GM21367 (cell line): ENCODE data around the gene MEG3.

Experiments used
- ATAC-seq: cut with Tn5 transposase; IDR thresholded peaks from one replicate; pipeline ENCODE4 v1.9.1; 2021; ENCODE audit not compliant: unreplicated experiment

MEG3 gene

GRCh38 chr14:100828031-100828769 lies 2.3 kb downstream of the MEG3 start:
- no peak for ATAC-seq

GRCh38 chr14:100830681-100831080 lies 4.8 kb downstream of the MEG3 start:
- ATAC-seq: no peak

DNA sequence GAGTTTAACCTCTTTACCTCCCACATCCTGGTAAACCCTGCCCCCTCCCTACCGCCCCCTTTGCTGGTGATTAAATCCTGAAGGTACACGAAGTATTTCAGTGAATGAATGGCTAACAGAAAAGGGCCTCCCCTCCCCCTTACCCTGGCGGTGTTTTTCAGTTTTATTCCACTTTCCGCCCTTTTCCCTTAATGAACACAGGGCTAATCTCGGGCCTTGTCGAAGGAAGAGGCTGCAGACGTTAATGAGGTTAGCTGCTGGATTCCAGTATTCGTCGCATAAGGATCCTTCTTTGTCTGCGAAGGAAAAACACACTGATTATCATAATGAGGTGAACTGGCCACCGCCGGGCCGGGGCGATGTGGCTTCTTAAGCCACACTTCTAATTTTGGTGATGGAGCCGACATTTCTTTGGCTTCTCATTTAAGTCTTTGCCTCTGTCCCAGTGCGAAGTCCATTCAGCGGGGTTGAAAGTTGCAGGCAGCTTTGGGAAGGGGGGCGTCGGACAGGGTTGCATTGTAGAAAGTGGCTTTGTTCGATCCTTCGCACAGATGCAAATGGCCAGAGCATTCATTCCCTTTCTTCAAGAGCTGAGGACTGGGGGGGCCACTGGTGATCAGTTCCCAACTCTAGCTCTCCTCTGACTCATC lies 6.5 kb downstream of the MEG3 start:
- ATAC-seq: no peak

GRCh38 chr14:100834082-100834793 lies 8.3 kb downstream of the MEG3 start:
- no peak for ATAC-seq

GRCh38 chr14:100834794-100835547 lies 9.1 kb downstream of the MEG3 start:
- no peak for ATAC-seq

GRCh38 chr14:100835548-100836310 lies 9.8 kb downstream of the MEG3 start:
- ATAC-seq: no peak

DNA sequence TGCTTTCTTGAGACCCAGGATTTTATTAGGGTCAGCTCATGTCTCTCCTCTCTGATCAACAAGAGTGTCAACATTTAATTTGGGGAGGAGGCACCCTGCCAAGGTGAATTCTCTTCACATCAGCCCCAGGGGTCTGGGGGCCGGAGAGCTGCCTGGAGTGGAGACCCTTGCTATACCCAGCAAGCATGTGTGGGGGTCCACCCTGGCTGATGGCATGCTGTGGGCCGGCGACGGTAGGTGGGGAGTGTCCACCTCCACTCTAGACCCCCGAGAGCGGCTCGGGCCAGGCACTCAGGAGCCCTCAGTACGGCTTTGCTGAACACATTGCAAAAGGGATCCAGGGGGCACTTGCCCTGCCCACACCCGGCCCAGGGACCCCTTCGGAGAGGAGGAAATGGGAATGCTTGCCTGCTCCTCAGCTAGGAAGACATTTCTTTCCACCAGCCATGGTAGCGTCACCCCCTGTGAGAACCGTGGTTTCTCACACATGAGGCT lies 10.4 kb downstream of the MEG3 start:
- ATAC-seq: no peak

DNA sequence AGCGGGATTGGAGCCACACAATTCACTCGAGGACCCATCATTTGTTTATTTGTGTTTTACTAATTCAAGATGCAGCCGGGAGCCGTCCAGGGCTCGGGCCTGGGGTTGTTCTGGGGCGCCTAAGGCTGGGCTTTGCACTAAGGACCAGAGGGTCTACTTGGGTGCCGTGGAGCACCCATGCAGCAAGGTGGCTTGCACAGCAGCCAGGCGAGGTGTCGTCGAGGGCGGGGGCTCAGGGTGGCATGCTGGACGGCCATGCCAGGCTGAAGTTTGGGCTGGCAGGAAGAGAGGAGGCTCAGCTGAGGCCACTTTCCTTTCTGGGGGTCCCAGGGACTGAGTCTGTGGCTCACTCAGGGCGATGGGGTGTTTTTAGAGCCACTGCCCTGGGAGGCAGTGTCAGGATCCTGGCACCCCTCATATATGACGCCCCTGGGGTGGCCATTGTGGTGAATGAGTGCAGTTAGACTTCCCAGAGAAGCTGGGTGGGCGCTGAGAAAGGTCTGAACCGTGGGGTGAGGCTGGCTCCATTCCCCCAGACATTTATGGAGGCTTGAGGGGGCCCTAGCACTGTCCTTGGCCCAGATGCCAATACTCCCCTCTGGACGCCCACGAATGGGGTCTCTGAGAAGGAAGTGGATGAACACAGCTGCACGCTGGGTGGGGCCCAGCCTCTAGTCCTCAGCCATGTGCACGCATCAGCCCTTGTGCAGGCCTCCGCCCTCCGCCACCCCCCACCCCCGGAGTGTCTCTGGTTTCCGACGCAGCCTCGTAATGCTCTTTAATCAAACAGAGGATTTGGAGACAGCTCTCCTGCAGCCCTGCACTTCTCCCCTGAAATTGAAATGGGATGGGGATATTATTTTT lies 11.3 kb downstream of the MEG3 start:
- no peak for ATAC-seq

DNA sequence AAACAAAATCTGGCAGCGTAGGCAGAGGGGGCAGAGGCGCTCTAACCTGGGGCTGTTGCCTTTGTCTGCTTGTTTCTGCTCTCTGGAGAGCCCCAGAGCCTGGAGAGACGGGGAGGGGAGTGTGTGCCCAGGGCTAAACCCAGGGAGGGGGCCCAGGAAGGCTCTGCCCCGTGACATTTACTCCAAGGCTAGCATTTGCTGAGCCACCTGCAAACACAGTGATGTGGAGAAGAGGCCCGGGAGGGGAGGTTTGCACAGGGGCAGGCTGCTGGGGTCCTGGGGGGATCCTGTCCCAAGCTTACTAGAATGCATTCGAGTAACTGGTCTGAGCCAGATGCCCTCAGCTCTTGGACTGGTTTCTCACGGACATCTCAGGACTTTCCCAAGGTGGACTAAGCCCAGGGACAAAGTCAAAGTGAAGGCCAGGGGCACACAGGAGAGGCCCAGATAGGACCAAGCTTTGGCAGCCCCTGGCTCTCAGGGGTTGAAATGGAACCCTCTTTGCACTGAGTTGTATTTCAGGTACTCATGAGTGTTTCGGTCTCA lies 12.0 kb downstream of the MEG3 start:
- no peak for ATAC-seq

GRCh38 chr14:100838493-100839314 lies 12.8 kb downstream of the MEG3 start:
- ATAC-seq: no peak

DNA sequence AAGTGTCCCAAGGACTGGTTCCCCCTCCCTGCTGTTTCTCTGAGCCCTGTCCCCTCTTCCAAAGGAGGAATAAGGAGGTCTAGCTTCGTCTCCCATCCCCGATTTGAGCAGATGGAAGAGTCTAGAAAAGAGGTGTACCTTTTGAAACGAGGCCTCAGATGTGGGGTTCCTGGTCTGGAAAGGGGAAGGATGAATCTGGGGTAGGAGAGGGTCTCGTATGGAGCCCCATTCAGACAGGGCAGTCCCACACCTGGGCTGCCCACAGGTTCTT lies 13.3 kb downstream of the MEG3 start:
- no peak for ATAC-seq

GRCh38 chr14:100839681-100840111 lies 13.8 kb downstream of the MEG3 start:
- no peak for ATAC-seq

DNA sequence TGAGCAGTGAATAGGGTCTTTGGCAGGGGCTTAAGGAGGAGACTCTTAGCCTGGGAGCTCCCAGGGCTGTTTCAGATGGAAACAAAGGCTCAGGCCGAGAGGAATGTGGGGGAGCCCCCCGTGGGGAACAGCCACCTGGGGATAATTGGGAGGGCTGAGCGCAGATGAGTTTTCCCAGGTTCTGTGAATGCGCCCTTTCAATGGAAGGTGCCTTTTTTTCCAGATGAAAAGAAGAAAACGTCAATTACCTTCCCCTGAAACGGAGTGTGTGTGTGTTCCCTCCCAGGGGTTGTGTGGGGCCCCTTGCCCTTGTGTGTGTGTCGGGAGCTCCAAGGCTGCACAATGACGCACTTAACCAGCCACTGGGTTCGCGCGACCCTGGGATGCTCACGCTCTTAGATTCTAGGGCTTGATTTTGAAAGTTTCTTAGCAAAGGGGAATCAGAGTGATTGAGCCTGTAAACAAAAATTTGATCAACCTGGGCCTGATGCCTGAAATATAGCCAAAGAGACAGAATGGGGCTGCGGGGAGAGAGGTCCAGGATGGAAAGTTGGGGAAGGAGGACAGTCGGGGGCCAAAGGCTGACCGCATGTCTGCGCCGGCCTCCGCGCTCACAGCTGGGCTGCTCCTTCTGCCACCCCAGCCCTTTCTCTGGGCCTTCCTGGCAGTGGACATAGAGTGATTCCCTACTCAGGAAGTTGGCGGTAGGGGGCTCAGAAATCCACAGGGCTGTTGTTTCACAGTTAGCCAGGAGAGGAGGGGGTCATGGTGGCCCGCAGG lies 14.6 kb downstream of the MEG3 start:
- no peak for ATAC-seq

DNA sequence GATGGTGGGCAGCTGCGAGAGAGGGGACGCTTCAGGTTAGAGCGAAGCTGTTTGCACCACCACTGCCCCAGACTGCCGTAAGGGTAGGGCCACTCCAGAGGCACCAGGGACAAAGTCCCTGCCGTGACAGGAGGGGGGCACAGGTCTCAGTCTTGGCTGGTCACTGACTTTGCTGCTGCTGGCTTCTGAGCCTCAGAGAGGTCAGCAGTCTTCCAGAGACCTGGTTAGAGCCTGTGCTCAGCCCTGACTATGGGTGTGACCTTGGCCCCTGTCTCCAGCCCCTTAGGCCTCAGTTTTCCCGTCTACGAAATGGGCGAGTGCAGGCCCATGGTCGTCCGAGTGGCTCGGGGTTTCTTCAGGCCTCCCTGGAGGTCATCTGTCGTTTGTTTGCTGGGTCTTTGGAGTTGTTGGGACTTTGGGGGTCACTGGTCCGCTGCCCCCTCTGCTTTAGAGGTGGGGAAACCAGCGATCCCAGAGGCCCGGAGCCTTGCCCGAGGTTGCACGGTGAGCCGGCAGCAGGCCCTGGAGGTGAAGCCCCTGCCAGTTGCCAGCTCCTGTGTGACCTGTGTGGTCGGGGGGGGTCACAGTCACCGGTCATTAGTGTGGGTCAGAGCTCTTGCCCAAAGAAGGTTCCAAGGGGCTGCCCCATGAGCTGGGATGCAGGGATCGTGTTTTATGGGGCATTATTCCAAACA lies 15.3 kb downstream of the MEG3 start:
- no peak for ATAC-seq

GRCh38 chr14:100841761-100842403 lies 16.0 kb downstream of the MEG3 start:
- ATAC-seq: no peak

DNA sequence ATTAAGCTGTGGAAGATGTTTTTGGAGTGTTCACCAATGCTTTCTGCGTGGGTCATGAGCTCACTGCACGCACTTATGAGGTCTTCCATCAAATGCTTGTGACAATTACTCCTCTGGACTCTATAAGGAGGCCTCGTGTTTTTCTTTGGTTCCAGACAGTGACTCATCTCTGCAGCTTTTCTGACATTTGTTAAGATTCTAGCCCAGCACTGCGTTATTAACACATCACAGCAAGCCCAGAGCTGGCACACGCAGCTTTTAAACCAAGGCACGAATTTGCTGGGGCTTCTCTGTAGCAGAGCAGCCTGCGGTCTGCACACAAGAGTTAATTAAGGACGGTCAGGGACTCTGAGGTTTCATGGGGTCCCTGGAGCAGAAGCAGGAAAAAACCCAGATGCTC lies 16.9 kb downstream of the MEG3 start:
- no peak for ATAC-seq

GRCh38 chr14:100844082-100844408 lies 18.1 kb downstream of the MEG3 start:
- no peak for ATAC-seq
